GM23338 (cell line): Measurements from ENCODE around the gene DDX18. TPM values are rescaled to one million over a fixed set of nuclear protein-coding genes. Genes with fewer than 3 reads are reported as not detected.

Experiments used
- ATAC-seq: fragments of 200-7000 bp; cut with Tn5 transposase; 3 replicates; pipeline ENCODE4 v1.9.1; 2020
- DNase-seq: peaks from one replicate; pipeline ENCODE4 v3.0.0-alpha.2; 2015; ENCODE audit warnings: low spot score
- H2AFZ ChIP-seq: fragments of 200-600 bp; sonication (generic); 2 replicates; pipeline ENCODE4 v1.8.0; 2016; ENCODE audit warnings: antibody characterized with exemption, mild to moderate bottlenecking, moderate library complexity
- H3F3A ChIP-seq: fragments of 200-600 bp; sonication (generic); replicated peaks from 2 replicates; pipeline ENCODE4 v1.8.0; 2017; ENCODE audit warnings: antibody characterized with exemption, mixed run types, low read depth
- H3K27ac ChIP-seq: fragments of 200-600 bp; sonication (generic); 2 replicates; pipeline ENCODE4 v1.6.1; 2016; ENCODE audit warnings: low read depth
- H3K27me3 ChIP-seq: fragments of 200-600 bp; sonication (generic); 2 replicates; pipeline ENCODE4 v1.8.0; 2016; ENCODE audit warnings: mild to moderate bottlenecking, mixed run types, moderate library complexity; ENCODE audit not compliant: insufficient read depth
- H3K36me3 ChIP-seq: fragments of 200-600 bp; sonication (generic); 2 replicates; pipeline ENCODE4 v1.8.0; 2016; ENCODE audit warnings: mild to moderate bottlenecking; ENCODE audit not compliant: insufficient read depth
- H3K4me1 ChIP-seq: fragments of 200-600 bp; sonication (generic); 2 replicates; pipeline ENCODE4 v1.8.0; 2016; ENCODE audit warnings: mild to moderate bottlenecking, moderate library complexity; ENCODE audit not compliant: insufficient read depth
- H3K4me2 ChIP-seq: fragments of 200-600 bp; sonication (generic); 2 replicates; pipeline ENCODE4 v1.7.1; 2017; ENCODE audit warnings: mixed run types
- H3K4me3 ChIP-seq: fragments of 200-600 bp; sonication (generic); 2 replicates; pipeline ENCODE4 v1.6.1; 2016; ENCODE audit warnings: mixed run types
- H3K79me2 ChIP-seq: fragments of 200-600 bp; sonication (generic); replicated peaks from 2 replicates; pipeline ENCODE4 v1.8.0; 2017; ENCODE audit warnings: mild to moderate bottlenecking; ENCODE audit not compliant: insufficient read depth
- H3K9me2 ChIP-seq: fragments of 200-600 bp; sonication (generic); 2 replicates; pipeline ENCODE4 v1.8.0; 2017; ENCODE audit not compliant: insufficient read depth
- H4K20me1 ChIP-seq: fragments of 200-600 bp; sonication (generic); replicated peaks from 2 replicates; pipeline ENCODE4 v1.8.0; 2017; ENCODE audit warnings: mild to moderate bottlenecking; ENCODE audit not compliant: insufficient read depth
- H3K27ac Mint-ChIP-seq: 2 replicates; pipeline ENCODE4 v1.8.0; 2020; ENCODE audit warnings: inconsistent platforms, mild to moderate bottlenecking, moderate library complexity, mixed read lengths
- H3K27me3 Mint-ChIP-seq: 3 replicates; pipeline ENCODE4 v1.8.0; 2022; ENCODE audit warnings: low read depth, mild to moderate bottlenecking, moderate library complexity, mixed read lengths, inconsistent platforms; ENCODE audit not compliant: insufficient read depth, poor library complexity
- H3K36me3 Mint-ChIP-seq: 3 replicates; pipeline ENCODE4 v1.8.0; 2021; ENCODE audit warnings: low read depth, mild to moderate bottlenecking, inconsistent platforms, moderate library complexity, mixed read lengths
- H3K4me1 Mint-ChIP-seq: 3 replicates; pipeline ENCODE4 v1.8.0; 2020; ENCODE audit warnings: mild to moderate bottlenecking, inconsistent platforms, mixed read lengths
- H3K4me3 Mint-ChIP-seq: 3 replicates; pipeline ENCODE4 v1.8.0; 2021; ENCODE audit warnings: moderate library complexity, mild to moderate bottlenecking, inconsistent platforms, mixed read lengths
- H3K9me3 Mint-ChIP-seq: 3 replicates; pipeline ENCODE4 v1.8.0; 2020; ENCODE audit warnings: moderate library complexity, mild to moderate bottlenecking, inconsistent platforms, mixed read lengths
- STAT1 ChIP-seq: IDR thresholded peaks from one replicate; pipeline ENCODE4 v1.6.1; 2016; ENCODE audit warnings: antibody characterized with exemption; ENCODE audit not compliant: unreplicated experiment
- ZNF114 ChIP-seq: fragments of 250-450 bp; sonication (Bioruptor Pico); IDR thresholded peaks from 2 replicates; pipeline ENCODE4 v1.5.0; 2020; ENCODE audit warnings: mild to moderate bottlenecking, moderate library complexity
- polyA plus RNA-seq: library from polyadenylated mRNA; unstranded; fragments of >200 nt; fragmentation: Nextera tagmentation; extraction: Ambion mirVana; gene quantifications from 2 replicates; pipeline ENCODE4 v1.2.1, GENCODE V29; 2016
- total RNA-seq: library from RNA; depleted of rRNA; stranded (reverse); fragments of >200 nt; shearing (Covaris generic); gene quantifications from 2 replicates; pipeline ENCODE4 v1.2.3, GENCODE V29; 2014
- TF ChIP-seq, protein P1 (sequence below), 2 experiments: fragments of 200-600 bp in 1 of 2; sonication (generic) in 1 of 2; conservative IDR thresholded peaks; 2 replicates each; pipeline versions ENCODE4 v1.5.1 to v1.6.1; 2016 to 2017; ENCODE audit warnings: antibody characterized with exemption in 2 of 2, low read depth in 2 of 2, mild to moderate bottlenecking in 2 of 2, moderate library complexity in 1 of 2
- TF ChIP-seq, protein P2 (sequence below): IDR thresholded peaks from one replicate; pipeline ENCODE4 v1.6.1; 2018; ENCODE audit warnings: antibody characterized with exemption; ENCODE audit not compliant: unreplicated experiment
- TF ChIP-seq, protein P3 (sequence below): IDR thresholded peaks from 2 replicates; pipeline ENCODE4 v1.6.1; 2016; ENCODE audit warnings: antibody characterized with exemption

DDX18 gene
- total and polyA plus RNA-seq, 2 experiments from 2014 or later: 102 to 169 TPM

GRCh38 chr2:117854610-117855009 lies 40.1 kb downstream of the DDX18 start (continued):
- TF ChIP-seq, protein P1, sequence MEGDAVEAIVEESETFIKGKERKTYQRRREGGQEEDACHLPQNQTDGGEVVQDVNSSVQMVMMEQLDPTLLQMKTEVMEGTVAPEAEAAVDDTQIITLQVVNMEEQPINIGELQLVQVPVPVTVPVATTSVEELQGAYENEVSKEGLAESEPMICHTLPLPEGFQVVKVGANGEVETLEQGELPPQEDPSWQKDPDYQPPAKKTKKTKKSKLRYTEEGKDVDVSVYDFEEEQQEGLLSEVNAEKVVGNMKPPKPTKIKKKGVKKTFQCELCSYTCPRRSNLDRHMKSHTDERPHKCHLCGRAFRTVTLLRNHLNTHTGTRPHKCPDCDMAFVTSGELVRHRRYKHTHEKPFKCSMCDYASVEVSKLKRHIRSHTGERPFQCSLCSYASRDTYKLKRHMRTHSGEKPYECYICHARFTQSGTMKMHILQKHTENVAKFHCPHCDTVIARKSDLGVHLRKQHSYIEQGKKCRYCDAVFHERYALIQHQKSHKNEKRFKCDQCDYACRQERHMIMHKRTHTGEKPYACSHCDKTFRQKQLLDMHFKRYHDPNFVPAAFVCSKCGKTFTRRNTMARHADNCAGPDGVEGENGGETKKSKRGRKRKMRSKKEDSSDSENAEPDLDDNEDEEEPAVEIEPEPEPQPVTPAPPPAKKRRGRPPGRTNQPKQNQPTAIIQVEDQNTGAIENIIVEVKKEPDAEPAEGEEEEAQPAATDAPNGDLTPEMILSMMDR (conservative IDR thresholded peaks at IDR 0.05; ENCODE audit: low read depth in 2 of 2): no peak
- TF ChIP-seq, protein P2, sequence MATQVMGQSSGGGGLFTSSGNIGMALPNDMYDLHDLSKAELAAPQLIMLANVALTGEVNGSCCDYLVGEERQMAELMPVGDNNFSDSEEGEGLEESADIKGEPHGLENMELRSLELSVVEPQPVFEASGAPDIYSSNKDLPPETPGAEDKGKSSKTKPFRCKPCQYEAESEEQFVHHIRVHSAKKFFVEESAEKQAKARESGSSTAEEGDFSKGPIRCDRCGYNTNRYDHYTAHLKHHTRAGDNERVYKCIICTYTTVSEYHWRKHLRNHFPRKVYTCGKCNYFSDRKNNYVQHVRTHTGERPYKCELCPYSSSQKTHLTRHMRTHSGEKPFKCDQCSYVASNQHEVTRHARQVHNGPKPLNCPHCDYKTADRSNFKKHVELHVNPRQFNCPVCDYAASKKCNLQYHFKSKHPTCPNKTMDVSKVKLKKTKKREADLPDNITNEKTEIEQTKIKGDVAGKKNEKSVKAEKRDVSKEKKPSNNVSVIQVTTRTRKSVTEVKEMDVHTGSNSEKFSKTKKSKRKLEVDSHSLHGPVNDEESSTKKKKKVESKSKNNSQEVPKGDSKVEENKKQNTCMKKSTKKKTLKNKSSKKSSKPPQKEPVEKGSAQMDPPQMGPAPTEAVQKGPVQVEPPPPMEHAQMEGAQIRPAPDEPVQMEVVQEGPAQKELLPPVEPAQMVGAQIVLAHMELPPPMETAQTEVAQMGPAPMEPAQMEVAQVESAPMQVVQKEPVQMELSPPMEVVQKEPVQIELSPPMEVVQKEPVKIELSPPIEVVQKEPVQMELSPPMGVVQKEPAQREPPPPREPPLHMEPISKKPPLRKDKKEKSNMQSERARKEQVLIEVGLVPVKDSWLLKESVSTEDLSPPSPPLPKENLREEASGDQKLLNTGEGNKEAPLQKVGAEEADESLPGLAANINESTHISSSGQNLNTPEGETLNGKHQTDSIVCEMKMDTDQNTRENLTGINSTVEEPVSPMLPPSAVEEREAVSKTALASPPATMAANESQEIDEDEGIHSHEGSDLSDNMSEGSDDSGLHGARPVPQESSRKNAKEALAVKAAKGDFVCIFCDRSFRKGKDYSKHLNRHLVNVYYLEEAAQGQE: no peak

- Histone ChIP-seq H3K36me3 (no peaks in the 10 kb centered on the region), H3F3A (0 out of 2 replicates have a peak, but pooled peaks cover 4% of the 10 kb centered on the region), H3K9me2 (peaks cover 8% of the 10 kb centered on the region; the same call in 1 of the 2 replicates), H4K20me1 (no peaks in the 10 kb centered on the region), H3K4me2 (no peak overlapping the region), H3K4me1 (peaks cover 14% of the 10 kb centered on the region; the same call in 1 of the 2 replicates), H2AFZ (no peak overlapping the region; the same call in 1 of the 2 replicates), H3K4me3 (no peak overlapping the region), H3K79me2 (no peaks in the 10 kb centered on the region), H3K27ac (no peak overlapping the region), H3K27me3 (peaks cover 32% of the 10 kb centered on the region)
- H3K36me3 Mint-ChIP-seq: no peaks in the 10 kb centered on the region
- H3K9me3 Mint-ChIP-seq: no peaks in the 10 kb centered on the region
- no peak overlapping the region for H3K4me3 Mint-ChIP-seq
- TF ChIP-seq ZNF114 (CRISPR knock-in tag): no peak
- no peak for TF ChIP-seq STAT1
- TF ChIP-seq, protein P2: no peak
- TF ChIP-seq, protein P3, sequence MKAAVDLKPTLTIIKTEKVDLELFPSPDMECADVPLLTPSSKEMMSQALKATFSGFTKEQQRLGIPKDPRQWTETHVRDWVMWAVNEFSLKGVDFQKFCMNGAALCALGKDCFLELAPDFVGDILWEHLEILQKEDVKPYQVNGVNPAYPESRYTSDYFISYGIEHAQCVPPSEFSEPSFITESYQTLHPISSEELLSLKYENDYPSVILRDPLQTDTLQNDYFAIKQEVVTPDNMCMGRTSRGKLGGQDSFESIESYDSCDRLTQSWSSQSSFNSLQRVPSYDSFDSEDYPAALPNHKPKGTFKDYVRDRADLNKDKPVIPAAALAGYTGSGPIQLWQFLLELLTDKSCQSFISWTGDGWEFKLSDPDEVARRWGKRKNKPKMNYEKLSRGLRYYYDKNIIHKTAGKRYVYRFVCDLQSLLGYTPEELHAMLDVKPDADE: no peak
- no peak overlapping the region for H3K27ac Mint-ChIP-seq
- ATAC-seq (no peak), DNase-seq (no peak)
- peaks cover 9% of the 10 kb centered on the region for H3K27me3 Mint-ChIP-seq
- H3K4me1 Mint-ChIP-seq: peaks cover 24% of the 10 kb centered on the region
These were observed 41.4 kb downstream of the DDX18 start for GRCh38 chr2:117855886-117856285.
